Loucy (cell line): ENCODE measurements around the gene CADM1.

Source experiments
- CTCF ChIP-seq: fragments of 200-600 bp; sonication (generic); conservative IDR thresholded peaks from 2 replicates; pipeline ENCODE4 v1.5.1; 2014; ENCODE audit warnings: mild to moderate bottlenecking, antibody characterized with exemption, low read length
- EZH2phosphoT487 ChIP-seq: fragments of 200-600 bp; IDR thresholded peaks from 2 replicates; pipeline ENCODE4 v1.6.1; 2018; ENCODE audit warnings: antibody characterized with exemption, mild to moderate bottlenecking, moderate library complexity, borderline replicate concordance

GRCh38 chr11:115275045-115275444 is 229.2 kb downstream of the CADM1 start:
- TF ChIP-seq CTCF, result no peak
- no peak for TF ChIP-seq EZH2phosphoT487
